H1 (cell line): ENCODE measurements around the gene SPDYA. TPM values are rescaled to one million over a fixed set of nuclear protein-coding genes. Genes with fewer than 3 reads are reported as not detected.

Source experiments
- CHD7 ChIP-seq: fragments of 300-600 bp; sonication (generic); IDR thresholded peaks from 2 replicates; pipeline ENCODE4 v1.7.1; 2012; ENCODE audit warnings: low read length, moderate library complexity, mild to moderate bottlenecking, inconsistent platforms; ENCODE audit not compliant: insufficient replicate concordance
- polyA plus RNA-seq, 7 experiments: library from polyadenylated mRNA; depleted of rRNA in 3 of 7; stranded (reverse) in 5 of 7; unstranded in 2 of 7; fragments of >200 nt in 5 of 7; fragments of 200-250 nt in 2 of 7; gene quantifications; 1 replicate in 5 of 7; 2 replicates in 1 of 7; 4 replicates in 1 of 7; pipeline versions ENCODE4 v1.2.1 to v1.2.3, GENCODE V29; 2011 to 2013; ENCODE audit warnings: missing spikeins in 2 of 7, mixed read lengths in 2 of 7
- total RNA-seq: library from RNA; stranded (reverse); fragmentation: NEBNext Ultra II Directional; extraction: Animal tissue kit (Norgen Biotek cat#: 25700); gene quantifications from 2 replicates; pipeline ENCODE4 v1.2.1, GENCODE V29; 2021

The SPDYA gene
- total and polyA plus RNA-seq, 2 of the 8 experiments (the other 6 are each of a cell fraction or from before 2014, with no cell fraction given), result 0.12 to 0.35 TPM

GRCh38 chr2:28895189-28895893 lies 84.7 kb downstream of the SPDYA start (continued):
- no peak for TF ChIP-seq CHD7
